Loucy (cell line): ENCODE measurements around the gene COQ10B.

Experiments used
- CTCF ChIP-seq: fragments of 200-600 bp; sonication (generic); conservative IDR thresholded peaks from 2 replicates; pipeline ENCODE4 v1.5.1; 2014; ENCODE audit warnings: mild to moderate bottlenecking, antibody characterized with exemption, low read length
- EZH2phosphoT487 ChIP-seq: fragments of 200-600 bp; IDR thresholded peaks from 2 replicates; pipeline ENCODE4 v1.6.1; 2018; ENCODE audit warnings: antibody characterized with exemption, mild to moderate bottlenecking, moderate library complexity, borderline replicate concordance

GRCh38 chr2:197437380-197437779 lies 16.0 kb upstream of the COQ10B start:
- TF ChIP-seq CTCF: no peak
- no peak for TF ChIP-seq EZH2phosphoT487
